ENCODE results near the gene SLC25A15.

SLC25A15 gene

DNA sequence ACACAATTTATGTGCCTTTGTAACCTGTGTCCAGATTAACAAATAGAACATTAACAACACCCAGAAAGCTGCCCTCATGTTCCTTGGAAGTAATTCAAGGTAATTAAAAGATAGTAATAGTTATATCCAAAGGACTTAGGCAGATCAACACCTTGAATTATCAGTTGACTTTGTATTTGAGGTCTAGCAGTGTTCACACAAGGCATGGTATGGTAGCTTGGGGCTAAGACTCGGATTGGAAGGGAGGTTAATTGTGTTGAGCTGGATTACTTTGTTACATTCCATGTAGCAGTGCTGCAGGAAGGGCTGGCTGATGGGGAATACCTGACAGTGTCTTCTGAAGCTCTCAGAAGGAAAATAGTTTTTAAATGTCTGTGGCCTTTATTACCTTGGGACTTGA lies 16.8 kb downstream of the SLC25A15 start:
- POLR2A ChIA-PET (ENCODE audit: low non-redundant PET), result no interaction called here
- TF ChIP-seq, protein P1, sequence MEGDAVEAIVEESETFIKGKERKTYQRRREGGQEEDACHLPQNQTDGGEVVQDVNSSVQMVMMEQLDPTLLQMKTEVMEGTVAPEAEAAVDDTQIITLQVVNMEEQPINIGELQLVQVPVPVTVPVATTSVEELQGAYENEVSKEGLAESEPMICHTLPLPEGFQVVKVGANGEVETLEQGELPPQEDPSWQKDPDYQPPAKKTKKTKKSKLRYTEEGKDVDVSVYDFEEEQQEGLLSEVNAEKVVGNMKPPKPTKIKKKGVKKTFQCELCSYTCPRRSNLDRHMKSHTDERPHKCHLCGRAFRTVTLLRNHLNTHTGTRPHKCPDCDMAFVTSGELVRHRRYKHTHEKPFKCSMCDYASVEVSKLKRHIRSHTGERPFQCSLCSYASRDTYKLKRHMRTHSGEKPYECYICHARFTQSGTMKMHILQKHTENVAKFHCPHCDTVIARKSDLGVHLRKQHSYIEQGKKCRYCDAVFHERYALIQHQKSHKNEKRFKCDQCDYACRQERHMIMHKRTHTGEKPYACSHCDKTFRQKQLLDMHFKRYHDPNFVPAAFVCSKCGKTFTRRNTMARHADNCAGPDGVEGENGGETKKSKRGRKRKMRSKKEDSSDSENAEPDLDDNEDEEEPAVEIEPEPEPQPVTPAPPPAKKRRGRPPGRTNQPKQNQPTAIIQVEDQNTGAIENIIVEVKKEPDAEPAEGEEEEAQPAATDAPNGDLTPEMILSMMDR (conservative IDR thresholded peaks at IDR 0.05; ENCODE audit: low read depth), result no peak
- H3K27ac ChIP-seq, result no peak overlapping the region
- CTCF ChIA-PET, result no interaction called here
- DNase-seq (ENCODE audit: low spot score), result no peak

DNA sequence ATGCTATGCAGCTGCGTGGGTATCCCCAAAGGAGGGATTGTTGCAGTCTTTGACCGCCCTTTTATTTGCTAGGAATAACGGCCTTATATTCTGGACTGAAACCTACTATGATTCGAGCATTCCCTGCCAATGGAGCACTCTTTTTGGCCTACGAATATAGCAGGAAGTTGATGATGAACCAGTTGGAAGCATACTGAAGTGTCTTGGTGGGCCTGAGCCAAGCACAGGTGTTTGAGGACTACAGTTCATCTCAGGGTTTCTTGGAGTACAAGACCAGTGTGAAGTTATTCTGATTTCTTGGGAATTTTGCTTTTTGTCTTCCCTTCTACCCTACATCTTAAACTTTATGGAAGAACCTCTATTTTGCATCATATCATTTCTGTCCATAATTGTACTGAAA lies 20.1 kb downstream of the SLC25A15 start:
- TF ChIP-seq, protein P1 (conservative IDR thresholded peaks at IDR 0.05; ENCODE audit: low read depth), result no peak
- POLR2A ChIA-PET (ENCODE audit: low non-redundant PET), result no interaction called here
- DNase-seq (ENCODE audit: low spot score), result no peak
- CTCF ChIA-PET, result interaction anchor here (0.6 kb wide), 1 partner anchor 49 kb away, joined by 3 read pairs; no protein-coding TSS in a partner anchor
- H3K27ac ChIP-seq, result no peak overlapping the region

DNA sequence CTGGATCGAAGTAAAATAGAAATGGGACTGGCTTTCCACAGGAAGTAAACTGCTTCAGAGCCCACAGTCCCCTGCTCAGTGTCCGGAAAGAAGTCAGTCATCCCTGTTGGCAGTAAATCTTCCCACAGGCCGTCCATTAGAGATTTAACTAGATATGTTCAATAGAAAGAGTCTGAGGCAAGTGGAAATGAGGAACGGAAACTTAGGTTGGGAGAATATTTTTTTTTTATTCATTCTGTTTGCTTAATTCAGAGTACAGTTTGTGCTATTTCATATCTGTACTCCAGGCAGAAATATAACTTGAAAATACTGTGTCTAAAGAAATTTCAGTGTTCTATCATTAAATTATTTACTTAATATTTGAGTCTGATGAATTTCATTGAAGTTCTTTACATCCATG lies 22.7 kb downstream of the SLC25A15 start:
- ChIA-PET CTCF (interaction anchor here (0.6 to 0.7 kb wide), 2 partner anchors 317 to 732 kb away, joined by 3 to 4 read pairs; no protein-coding TSS in a partner anchor), POLR2A (ENCODE audit: low non-redundant PET) (no interaction called here)
- TF ChIP-seq, protein P1 (conservative IDR thresholded peaks at IDR 0.05; ENCODE audit: low read depth), result no peak
- DNase-seq (ENCODE audit: low spot score), result no peak
- H3K27ac ChIP-seq, result no peak overlapping the region

DNA sequence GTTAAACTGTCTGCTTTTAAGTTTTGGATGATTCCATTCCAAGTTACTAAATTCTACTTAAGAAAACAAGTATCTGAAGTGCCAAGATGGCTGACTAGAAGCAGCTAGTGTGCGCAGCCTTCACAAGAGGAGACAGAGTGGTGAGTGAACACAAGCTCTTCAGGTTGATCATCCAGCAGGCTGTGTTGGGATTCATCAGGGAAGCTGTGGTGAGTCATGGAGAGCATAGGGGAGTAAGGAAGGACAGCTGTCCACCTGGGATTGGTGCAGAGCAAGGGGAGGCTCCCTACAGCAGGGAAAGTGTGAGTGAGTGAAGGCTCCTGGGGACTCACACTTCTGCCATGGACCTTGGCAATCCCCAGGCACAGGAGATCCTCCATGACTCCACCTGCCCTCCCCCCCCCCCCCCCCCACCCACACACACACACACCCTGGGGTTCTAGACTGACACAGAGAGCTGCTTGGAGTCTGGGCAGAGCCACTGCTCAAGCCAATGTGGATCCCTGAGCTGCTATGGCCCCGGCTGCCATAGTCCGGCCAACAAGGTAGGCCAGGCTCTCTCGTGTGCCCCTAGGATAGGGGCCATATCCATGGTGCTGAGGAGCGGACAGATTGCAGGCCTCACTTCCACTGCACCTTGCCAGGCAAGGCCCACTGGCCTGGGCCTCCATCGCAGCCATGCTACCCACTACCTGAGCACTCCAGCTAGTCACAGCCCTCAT lies 23.5 kb downstream of the SLC25A15 start:
- TF ChIP-seq, protein P1 (conservative IDR thresholded peaks at IDR 0.05; ENCODE audit: low read depth), result no peak
- no peak overlapping the region for H3K27ac ChIP-seq
- peak; percentile 31 for DNase-seq (ENCODE audit: low spot score)

DNA sequence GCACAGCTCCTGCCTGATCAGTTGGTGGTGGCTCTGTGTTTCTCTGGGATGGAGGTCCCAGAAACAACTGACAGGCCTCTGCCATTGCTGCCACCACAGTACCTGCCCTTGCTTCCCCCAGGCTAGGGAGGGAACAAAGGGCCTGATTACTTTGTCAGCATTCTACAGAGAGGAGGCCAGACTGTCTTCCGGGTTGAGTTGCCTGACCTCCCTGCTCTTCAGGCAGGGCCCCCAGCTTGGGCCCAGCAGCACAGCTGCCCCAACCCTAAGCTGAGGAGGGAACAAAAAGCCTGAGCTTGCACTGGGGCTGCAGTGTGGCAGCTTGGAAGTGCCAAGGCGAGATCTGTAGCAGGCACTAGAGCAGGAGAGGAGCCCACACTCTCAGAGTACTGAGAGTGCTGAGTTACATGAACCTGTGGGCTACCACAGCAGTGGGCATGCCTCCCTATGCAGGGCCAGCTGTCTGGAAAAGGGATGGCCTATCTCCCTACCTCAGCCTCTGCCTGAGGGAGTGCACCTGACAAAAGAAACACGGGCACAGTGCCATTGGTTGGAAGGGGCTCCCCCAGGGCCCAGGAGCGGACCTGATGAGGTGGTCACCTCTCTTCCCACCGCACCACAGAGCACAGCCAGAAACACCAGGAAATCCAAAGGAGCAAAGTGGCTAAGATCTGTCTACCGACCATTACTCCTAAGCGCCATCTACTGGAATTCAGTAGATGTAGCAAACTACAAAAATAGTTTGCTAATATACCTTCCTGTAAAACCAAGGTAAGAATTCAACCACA lies 24.4 kb downstream of the SLC25A15 start:
- peak; percentile 7 for DNase-seq (ENCODE audit: low spot score)
- ChIA-PET POLR2A (ENCODE audit: low non-redundant PET) (no interaction called here), CTCF (no interaction called here)
- TF ChIP-seq, protein P1 (conservative IDR thresholded peaks at IDR 0.05; ENCODE audit: low read depth), result peak; percentile 14; the same call in 1 of the 2 replicates
- H3K27ac ChIP-seq, result no peak overlapping the region

More for the DNA sequence above, 23.5 kb downstream of the SLC25A15 start:
- ChIA-PET CTCF (no interaction called here), POLR2A (ENCODE audit: low non-redundant PET) (no interaction called here)

DNA sequence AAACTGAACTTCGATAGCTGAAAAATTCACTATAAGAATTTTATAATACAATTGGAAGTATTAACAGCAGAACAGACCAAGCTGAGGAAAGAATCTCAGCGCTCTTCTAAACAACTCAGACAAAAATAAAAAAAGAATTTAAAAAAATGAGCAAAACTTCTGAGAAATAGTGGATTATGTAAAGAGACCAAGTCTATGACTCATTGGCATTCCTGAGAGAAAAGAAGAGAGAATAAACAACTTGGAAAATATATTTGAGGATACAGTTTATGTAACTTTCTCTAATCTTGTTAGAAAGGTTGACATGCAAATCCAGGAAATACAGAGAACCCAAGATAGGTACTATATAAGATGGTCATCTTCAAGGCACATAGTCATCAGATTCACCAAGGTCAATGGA lies 25.4 kb downstream of the SLC25A15 start:
- TF ChIP-seq, protein P1 (conservative IDR thresholded peaks at IDR 0.05; ENCODE audit: low read depth), result no peak
- POLR2A ChIA-PET (ENCODE audit: low non-redundant PET), result no interaction called here
- DNase-seq (ENCODE audit: low spot score), result no peak
- H3K27ac ChIP-seq, result no peak overlapping the region
- CTCF ChIA-PET, result no interaction called here

All from RWPE1 (cell line).